PC-9 (cell line): ENCODE results near the gene SUCO.

Experiments used
- EZH2 ChIP-seq: fragments of 200-600 bp; sonication (generic); IDR thresholded peaks from 2 replicates; pipeline ENCODE4 v1.8.0; 2017; ENCODE audit warnings: antibody characterized with exemption, low read depth
- TF ChIP-seq, protein P1 (sequence below): fragments of 200-600 bp; sonication (generic); conservative IDR thresholded peaks from 2 replicates; pipeline ENCODE4 v1.6.1; 2017; ENCODE audit warnings: mixed run types, antibody characterized with exemption, mild to moderate bottlenecking, moderate library complexity

DNA sequence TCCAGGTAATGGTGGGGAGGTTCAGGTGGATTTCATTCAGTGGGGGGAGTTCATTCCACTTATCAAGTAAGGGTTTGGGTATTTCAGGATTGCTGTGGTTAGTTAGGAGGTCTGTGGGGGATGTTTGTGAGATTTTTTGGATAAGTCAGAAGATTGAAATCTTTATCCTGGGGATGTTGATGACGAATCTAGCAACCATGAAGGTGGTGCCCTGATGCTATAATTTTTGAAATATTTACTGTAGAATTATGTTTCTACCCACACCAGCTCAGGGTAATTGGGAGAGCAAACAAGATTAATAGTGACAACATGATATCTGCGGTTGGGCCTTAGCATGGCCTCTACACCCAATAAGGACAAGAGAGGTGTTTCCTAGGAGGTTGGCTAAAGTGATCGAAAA, 28.3 kb downstream of the SUCO start:
- TF ChIP-seq, protein P1, sequence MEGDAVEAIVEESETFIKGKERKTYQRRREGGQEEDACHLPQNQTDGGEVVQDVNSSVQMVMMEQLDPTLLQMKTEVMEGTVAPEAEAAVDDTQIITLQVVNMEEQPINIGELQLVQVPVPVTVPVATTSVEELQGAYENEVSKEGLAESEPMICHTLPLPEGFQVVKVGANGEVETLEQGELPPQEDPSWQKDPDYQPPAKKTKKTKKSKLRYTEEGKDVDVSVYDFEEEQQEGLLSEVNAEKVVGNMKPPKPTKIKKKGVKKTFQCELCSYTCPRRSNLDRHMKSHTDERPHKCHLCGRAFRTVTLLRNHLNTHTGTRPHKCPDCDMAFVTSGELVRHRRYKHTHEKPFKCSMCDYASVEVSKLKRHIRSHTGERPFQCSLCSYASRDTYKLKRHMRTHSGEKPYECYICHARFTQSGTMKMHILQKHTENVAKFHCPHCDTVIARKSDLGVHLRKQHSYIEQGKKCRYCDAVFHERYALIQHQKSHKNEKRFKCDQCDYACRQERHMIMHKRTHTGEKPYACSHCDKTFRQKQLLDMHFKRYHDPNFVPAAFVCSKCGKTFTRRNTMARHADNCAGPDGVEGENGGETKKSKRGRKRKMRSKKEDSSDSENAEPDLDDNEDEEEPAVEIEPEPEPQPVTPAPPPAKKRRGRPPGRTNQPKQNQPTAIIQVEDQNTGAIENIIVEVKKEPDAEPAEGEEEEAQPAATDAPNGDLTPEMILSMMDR: no peak
- no peak for TF ChIP-seq EZH2
